Hippocampal formation (tissue), 2 donors: Measurements from ENCODE around the gene CAPRIN1.
A peak's percentile ranks its signal among the peaks of the same experiment; 100 is the strongest.

Experiments used
- DNase-seq, 2 donors: peaks; one replicate each; lab custom pipeline; 2025; lab: John Stamatoyannopoulos, UW

Gene CAPRIN1, protein sequence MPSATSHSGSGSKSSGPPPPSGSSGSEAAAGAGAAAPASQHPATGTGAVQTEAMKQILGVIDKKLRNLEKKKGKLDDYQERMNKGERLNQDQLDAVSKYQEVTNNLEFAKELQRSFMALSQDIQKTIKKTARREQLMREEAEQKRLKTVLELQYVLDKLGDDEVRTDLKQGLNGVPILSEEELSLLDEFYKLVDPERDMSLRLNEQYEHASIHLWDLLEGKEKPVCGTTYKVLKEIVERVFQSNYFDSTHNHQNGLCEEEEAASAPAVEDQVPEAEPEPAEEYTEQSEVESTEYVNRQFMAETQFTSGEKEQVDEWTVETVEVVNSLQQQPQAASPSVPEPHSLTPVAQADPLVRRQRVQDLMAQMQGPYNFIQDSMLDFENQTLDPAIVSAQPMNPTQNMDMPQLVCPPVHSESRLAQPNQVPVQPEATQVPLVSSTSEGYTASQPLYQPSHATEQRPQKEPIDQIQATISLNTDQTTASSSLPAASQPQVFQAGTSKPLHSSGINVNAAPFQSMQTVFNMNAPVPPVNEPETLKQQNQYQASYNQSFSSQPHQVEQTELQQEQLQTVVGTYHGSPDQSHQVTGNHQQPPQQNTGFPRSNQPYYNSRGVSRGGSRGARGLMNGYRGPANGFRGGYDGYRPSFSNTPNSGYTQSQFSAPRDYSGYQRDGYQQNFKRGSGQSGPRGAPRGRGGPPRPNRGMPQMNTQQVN

DNA sequence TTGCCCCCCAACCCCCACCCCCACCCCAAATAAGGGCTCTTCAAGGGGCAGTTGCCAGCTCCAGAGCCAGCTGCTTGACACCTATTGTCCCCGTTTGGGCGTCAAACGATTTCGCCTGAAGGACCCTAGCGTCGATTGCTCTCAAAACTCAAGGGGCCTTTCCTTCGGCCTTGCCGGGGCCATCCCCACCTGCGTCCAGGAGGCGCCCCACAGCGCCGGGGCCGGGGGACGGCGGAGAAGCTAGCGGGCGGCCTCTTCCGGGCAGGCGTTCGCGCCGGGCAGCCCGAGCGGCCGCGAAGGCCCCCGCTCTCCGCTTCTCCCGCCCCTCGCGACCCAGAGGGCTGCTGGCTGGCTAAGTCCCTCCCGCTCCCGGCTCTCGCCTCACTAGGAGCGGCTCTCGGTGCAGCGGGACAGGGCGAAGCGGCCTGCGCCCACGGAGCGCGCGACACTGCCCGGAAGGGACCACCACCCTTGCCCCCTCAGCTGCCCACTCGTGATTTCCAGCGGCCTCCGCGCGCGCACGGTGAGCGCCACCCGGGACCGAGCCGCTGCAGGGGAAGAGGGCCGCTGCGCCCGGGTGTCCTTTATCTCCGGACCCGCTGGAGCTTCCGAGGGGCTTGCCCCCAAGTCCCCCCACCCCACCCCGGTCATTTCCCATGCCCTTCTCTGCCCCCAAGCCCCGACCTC, at the start of gene CAPRIN1:
CAPRIN1 (plus strand) TSS at position 383 of the 687 bp plus-strand sequence. CDS start 690 bp downstream, outside the sequence.
- peak; percentile 86 for DNase-seq

DNA sequence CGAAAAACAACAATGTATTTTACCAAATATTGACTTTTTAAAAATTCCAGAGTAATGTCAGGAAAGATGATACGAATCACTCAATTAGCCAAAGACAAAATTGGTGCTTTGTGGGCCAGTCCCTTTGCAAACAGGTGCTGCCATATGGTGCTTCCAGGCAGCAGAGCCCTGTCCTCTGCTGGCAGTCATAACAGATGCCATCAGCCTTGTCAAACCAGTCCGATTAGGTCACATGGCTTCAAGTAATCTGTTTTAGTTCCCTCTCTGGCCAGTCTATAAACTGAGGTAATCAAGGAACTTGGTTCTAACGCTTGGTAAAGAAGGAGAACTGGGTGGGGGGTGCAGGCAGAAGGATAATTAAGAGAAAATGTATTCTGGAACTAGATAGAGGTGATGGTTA, 49.1 kb upstream of the CAPRIN1 start:
- DNase-seq, result no peak

DNA sequence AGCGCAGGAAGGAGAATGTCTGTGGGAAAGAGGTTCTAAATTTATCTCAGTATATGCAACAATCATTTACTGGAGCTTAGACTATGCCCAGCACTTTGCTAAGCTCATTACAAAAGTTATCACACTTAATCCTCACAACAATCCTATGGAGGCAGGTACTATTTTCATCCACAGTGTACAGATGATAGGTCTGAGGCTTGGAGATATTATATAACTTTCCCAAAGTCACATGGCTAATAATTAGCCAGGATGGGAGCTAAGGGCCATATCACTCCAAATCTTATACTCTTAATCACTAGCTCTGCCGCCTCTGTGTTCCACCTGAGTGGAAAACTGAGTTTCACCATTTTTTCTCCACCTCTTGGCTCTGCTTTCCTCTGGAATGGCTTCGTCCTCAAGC, 47.3 kb upstream of the CAPRIN1 start:
- DNase-seq, result no peak

DNA sequence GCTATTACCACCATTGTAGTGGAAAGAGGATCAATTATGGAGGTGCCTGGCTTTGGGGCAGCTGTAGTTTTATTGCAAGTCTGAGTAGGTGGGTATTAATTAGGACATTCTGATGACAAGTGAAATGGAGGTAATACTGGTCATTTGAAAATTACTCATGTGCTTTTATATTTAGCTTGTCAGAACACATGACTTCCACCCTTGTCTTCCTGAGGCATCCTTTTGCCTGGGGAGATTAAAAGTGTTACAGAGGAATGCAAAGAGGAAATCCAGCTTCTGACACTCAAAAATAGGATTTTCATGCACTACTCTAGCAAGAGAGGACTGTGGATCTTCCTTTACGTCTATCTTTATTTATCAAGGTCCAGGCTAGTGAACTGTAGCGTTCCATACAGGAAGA, 44.7 kb upstream of the CAPRIN1 start:
- no peak for DNase-seq

DNA sequence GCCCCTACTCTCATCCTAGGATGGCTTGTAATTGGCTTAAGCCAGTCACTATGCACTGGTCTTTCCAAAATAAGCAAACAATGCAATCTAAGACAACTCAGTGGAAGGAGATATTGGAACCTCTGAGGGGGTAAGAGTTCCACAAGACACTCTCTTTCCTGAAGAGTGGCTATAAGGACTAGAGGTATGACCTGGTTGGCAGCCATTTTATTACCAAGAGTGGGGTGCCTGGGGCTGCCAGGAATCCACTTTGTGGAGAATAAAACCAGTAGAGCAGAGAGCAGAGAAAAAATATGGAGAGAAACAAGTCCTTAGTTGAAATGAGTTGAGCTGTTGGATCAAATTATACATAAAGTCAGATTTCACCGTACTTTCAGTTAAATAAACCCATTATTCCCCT, 38.8 kb upstream of the CAPRIN1 start:
- DNase-seq, result no peak

DNA sequence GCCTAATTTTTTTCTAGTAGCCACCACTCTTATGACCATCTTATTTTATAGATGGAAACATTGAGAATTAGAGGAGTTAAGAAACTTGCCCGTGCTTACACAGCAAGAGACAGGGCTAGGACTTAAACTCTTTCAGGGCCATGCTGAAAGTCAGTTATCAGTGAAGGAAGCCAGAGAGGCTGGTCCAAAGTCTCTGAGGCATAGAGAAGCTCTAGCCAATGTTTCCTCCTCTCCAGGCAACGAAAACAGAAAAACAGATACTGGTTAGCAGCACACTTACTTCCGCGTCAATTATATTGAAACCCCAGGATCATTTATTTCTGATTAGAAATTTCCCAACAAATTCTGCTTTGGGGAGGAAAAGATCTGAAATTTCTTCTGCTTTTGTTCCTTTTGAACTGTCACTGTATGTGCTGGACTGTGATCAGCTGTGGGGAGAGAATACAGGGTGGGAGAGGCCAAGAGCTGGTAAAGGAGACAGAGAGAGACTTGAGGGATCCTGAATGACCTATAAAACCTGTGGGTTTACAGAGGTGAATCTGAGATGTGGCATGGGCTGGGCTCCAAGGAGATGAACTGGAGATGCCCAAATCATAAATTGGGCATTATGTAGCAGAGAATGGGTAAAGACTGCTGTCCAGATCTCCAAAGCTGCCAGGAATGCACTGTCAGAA, 37.5 kb upstream of the CAPRIN1 start:
- DNase-seq, result no peak

DNA sequence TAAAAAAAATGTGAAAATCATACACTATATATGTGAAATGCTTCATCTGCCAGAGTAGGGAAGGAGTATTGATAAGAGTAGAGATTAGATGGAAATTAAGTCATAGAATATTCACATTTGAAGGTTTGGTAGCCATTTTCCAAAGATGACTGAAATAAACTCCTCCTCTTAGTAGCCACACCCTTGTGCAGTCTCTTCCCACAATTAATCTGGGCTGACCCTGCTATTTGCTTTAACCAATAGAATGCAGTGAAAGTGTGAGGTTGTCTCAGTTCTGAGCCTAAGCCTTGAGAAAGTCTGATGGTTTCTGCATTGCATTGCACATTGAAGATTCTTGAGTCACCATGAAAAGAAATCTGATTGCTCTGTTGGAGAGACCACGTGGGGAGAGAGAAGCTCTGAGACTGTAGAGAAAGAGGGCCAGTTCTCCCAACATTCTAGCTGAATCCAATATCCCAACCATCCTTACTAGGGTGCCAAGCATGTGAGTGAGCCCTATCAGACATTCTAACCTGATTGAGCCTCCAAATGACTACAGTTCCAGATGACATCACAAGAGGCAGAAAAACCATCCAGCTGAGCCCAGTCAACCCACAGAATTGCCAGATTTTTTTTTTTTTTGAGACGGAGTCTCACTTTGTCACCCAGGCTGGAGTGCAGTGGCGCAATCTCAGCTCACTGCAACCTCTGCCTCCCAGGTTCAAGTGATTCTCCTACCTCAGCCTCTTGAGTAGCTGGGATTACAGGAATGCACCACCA, 29.4 kb upstream of the CAPRIN1 start:
- DNase-seq, result no peak

DNA sequence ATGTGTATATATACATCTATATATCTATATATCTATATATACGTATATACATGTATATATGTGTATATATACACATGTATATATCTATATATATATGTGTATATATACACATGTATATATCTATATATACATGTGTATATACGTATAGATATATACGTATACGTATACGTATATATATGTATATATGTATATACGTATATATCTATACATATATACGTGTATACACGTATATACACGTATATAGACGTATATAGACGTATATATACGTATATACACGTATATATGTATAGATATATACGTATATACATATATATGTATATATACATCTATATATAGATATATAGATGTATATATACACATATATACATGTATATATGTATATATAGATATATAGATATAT, 25.1 kb upstream of the CAPRIN1 start:
- no peak for DNase-seq

DNA sequence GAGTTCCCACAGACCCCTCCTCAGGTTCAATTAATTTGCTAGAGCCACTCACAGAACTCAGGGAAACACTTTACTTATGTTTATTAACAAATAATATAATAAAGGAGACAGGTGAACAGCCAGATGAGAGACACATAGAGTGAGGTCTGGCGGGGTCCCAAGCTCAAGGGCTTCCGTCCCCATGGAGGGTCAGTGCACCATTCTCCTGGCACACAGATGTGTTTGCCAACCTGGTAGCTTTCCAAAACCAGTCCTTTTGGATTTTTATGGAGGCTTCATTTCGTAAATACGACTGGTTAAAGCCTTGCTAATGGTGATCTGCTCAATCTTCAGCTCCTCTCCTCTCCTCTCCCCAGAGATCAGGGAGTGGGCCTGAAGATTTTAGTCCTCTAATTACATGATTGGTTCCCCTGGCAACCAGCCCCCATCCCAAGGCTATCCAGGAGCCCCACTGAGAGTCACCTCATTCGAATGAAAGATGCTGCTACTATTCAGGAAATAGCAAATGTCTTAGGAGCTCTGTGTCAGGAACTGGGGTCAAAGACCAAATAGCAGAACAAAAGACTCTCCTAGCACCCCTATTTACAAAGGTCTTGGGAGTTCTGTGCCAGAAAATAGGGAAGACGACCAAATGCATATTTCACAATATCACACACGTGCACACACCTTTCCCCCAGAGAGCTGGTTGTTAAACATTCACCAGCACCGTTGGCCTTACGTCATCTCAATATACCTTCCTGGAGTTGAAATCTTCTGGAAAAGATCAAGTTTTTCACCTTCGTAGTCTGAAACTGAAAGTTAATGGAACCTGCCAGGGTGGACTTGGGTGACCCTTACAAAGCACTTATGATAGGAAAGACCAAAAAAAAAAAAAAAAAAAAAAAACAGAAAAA, 23.8 kb upstream of the CAPRIN1 start:
- DNase-seq, result no peak

DNA sequence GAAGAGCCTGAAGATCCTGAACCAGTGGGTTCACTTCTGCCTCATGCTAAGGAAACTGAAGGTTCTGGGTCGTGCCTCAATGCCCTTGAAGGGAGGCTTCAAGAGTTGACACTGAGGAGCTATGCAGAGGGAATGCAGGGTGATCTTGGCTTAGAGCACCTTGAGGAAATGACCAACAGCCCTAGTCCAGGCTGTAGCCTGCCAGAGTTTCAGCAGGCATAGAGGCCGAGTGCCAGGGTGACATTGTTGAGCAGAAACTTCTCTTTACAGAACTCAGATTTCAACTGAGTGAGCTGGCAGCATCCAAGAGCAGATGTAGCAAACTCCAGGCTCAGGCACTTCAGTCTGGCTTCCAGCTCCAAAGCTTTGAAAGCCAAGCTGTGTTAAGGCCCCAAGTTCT, 23.1 kb upstream of the CAPRIN1 start:
- DNase-seq, result peak; percentile 11 to 45

DNA sequence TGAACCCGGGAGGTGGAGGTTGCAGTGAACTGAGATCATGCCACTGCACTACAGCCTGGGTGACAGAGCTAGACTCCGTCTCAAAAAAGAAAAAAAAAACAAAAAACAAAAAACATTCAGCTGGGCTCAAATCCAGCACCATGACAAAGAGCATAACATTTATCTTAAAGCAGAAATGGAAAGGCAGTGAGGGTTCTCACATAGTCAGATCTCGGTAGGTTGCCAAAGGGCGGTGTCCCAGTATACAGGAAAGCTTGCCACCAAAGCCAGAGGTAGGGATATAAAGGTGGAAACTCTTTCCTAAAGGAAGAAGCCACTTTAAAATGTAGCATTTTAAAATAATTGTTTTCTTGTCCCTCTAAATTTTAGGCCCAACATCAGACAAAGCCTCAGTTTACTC, 22.4 kb upstream of the CAPRIN1 start:
- no peak for DNase-seq

DNA sequence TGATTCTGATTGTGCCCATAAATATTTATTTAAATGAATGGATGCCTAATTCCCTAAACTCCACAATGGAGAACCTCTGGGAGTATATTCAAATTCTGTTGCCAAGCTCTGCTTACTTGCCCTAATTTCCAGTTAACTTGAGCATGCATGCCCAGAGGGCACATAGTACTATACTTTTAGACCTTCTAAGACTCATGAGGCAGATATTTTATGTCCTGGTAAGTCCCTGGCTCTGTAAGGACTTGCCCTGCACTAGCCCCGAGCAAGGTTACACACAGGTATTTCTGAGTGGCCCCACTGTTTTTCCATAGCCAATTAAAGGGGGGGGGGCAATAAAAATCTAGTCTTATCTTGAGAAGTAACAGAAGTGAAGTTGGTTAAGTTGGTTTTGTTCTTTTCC, 21.1 kb upstream of the CAPRIN1 start:
- DNase-seq, result no peak

DNA sequence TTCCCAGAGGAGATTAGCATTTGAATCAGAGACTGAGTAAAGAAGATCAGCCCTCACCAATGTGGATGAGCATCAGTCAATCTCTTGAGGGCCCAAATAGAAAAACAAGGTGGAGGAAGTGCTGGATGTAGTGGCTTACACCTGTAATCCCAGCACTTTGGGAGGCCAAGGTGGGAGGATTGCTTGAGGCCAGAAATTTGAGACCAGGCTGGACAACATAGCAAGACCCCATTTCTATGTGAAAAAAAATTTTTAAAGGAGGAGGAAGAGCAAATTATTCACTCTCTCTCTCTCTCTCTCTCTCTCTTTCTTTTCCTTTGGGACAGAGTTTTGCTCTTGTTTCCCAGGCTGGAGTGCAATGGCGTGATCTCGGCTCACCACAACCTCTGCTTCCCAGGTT, 18.1 kb upstream of the CAPRIN1 start:
- no peak for DNase-seq

DNA sequence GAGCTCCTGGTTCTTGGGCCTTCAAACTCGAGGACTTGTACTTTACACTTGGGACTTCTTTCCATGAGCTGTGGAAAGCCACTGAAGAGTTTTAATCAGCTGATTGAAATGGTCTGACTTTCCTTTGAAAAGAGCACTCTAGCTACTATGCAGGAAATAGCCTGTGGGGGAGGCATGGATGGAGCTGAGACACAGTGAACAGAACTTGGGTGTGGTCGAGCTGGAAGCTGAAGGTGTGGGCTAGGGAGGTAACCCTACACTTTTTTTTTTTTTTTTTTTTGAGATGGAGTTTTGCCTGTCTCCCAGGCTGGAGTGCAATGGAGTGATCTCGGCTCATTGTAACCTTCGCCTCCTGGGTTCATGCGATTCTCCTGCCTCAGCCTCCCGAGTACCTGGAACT, 17.5 kb upstream of the CAPRIN1 start:
- no peak for DNase-seq

DNA sequence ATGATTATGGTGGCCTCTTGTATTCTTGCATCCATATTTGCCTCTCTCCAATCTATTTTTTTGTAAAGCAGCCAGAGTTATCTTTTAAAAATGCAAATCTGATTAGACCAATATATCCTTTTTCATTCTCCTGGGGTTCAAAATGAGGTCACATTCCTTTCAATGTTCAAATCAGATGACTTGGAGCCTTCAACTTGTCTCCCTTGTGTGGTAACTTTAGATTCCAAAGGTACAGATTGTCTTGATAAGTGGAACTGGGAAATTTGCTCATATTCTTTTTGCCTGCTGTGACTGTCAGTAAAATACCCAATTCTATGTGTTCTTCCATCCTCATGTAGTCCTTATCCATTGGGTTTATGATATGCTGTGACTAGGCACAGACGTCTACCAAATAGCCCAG, 15.1 kb upstream of the CAPRIN1 start:
- no peak for DNase-seq

DNA sequence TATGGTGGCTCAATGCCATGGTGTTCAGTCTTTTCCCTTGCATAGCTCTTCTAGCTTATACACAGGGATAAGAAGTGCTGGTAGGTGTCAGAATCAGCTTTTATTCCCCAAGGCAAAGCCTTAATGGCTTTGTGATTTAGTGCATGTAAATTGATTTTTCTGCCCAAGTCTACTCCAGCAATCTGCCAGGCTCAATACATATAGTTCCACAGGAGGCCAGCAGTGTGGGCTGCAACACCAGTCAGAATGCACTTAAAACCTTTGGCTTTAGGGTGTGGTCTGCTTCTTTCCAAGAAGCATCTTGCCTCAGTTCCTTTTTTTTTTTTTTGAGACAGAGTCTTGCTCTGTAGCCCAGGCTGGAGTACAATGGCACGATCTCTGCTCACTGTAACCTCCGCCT, 14.5 kb upstream of the CAPRIN1 start:
- no peak for DNase-seq

DNA sequence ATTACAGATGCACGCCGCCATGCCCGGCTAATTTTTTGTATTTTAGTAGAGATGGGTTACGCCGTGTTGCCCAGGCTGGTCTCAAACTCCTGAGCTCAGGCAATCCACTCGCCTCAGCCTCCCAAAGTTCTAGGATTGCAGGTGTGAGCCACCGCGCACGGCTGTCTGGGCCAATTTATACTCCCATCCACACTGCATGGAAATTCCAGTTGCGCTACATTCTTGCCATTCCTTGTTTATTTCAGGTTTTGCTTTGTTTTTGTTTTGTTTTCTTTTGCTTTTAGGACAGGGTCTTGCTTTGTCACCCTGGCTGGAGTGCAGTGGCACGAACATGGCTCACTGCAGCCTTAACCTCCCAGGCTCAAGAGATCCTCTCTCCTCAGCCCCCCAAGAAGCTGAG, 11.0 kb upstream of the CAPRIN1 start:
- DNase-seq, result no peak

DNA sequence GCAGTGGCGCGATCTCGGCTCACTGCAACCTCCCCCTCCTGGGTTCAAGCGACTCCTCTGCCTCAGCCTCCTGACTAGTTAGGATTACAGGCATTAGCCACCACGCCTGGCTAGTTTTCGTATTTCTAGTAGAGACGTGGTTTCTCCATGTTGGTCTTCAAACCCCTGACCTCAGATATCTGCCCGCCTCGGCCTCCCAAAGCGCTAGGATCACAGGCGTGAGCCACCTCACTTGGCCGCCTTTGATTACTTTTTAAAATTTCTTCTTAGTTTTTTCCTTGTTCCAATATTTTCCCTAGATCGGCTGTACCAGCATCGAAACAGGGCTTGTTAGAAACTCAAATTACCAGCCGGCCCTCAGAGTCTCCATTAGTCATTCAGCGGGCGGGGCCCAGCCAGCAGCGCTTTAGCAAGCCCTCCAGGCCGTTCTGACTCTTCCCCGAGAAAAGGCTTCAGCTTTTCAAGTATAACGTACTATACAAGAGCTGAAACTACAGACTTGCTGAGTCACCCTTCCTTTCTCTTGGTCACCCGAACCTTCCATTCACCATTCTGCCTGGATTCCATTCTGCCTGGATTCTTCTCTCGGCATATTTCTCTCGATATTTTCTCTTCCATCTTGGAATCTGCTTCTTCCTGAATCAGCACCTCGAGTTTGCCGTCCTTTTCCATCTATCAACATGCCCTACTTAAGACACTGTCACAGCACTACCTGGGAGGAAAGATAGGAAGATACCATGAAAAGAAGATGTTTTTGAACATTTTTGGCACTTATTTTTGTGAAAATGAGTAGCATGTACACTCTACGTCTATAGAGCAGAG, 6.7 kb upstream of the CAPRIN1 start:
- DNase-seq, result no peak

DNA sequence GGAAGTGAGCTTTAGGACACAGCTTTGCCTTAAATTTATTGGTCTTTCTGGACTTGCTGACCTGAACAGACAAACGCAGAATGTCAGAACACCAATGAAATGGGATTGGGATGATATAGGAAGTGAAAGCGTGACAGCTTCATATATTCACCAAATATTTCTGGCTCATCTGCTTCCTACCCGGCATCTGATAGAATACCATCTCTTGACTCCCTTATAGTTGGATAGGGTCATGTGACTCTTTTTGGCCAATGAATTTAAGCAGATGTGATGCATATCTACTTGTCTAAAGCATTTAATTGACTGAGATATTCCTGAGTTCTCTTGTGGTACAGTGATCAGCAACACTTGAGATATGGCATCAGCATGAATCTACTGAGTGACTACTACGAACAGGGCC, 2.5 kb upstream of the CAPRIN1 start:
- no peak for DNase-seq
